Hypothalamus (tissue), 51 donors: Measurements from ENCODE around the gene PI4KA.
"Not testable (repeated sequence)": the region's sequence is repeated elsewhere in the genome, so short reads cannot be mapped to it uniquely, and the experiment has no call there.

ENCODE experiments used
- DNase-seq, 51 donors: peaks; one replicate each; lab custom pipeline; 2025; lab: John Stamatoyannopoulos, UW

PI4KA gene

DNA sequence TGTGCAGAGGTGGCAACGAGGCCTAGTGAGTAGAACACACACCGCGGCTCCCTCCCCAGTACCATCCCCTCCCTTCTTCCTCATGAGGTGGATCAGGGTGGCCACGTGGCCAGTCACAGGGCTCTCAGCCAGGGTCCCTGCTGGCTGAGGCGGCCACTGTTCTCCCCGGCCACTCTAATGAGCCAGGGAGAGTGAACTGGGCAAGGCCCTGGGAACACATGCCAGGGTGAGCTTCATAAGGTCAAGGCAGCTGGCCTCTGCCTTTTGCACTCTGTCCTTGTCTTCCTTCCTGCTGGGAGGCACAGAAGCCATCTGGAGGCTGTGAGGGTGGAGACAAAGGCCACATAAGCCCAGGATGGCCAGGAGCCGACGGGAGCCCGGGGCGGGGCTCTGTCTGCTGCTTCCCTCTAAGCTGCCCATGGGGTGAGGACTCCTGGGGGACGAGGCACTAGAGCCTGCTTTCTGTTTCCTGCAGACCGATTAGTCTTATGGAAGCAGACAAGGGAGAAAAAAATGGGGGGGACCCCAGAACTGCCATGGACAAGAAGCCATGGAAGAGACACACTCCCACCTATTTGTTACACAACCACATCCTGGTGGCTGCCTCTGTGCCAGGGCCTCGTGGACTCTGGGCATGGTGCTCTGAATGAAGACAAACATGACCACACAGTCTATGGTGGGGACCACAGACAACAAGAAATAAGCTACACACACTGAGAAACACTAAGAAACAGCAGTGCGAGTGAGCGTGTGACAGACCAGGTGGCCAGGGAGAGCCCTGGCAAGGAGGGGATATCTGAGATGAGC is 123.1 kb downstream of the PI4KA start:
- not testable (repeated sequence) for DNase-seq

DNA sequence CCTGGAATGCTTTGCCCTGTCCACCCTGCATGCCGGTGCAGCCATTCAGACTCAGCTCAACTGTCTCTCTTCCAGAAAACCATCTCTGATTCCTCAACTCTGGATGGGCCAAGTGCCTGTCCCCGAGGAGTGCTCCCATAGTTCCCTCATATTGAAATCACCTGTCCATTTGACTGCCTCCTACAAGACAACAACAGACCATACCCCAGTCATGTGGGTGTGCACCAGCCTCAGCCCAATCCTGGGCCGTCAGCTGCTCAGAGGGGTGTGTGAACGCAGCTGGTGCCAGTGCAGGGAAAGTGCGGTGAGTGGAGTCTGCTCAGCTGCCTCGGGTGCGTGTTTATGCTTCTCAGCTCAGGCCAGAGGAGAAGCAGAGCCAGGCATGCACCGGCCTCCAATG is 126.2 kb downstream of the PI4KA start:
- not testable (repeated sequence) for DNase-seq

DNA sequence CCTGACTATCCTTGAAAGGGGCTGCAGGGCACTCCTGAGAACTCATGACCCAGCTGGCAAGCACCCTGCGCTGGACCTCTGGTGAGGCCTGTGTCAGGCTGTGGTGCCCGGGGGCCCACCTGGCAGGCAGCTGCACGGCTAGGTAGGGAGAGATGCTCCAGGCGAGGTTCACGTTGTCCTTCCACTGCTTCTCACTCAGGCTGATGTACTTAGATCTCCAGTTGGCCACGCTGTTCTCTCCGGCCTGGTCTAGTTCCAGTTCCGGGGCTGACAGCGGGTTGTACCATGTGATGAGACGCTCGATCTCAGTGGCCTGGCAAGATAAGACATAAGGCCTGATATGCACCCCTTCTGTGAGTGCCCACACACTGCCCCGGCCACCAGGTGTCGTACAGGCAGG is 129.4 kb downstream of the PI4KA start:
- no peak for DNase-seq

DNA sequence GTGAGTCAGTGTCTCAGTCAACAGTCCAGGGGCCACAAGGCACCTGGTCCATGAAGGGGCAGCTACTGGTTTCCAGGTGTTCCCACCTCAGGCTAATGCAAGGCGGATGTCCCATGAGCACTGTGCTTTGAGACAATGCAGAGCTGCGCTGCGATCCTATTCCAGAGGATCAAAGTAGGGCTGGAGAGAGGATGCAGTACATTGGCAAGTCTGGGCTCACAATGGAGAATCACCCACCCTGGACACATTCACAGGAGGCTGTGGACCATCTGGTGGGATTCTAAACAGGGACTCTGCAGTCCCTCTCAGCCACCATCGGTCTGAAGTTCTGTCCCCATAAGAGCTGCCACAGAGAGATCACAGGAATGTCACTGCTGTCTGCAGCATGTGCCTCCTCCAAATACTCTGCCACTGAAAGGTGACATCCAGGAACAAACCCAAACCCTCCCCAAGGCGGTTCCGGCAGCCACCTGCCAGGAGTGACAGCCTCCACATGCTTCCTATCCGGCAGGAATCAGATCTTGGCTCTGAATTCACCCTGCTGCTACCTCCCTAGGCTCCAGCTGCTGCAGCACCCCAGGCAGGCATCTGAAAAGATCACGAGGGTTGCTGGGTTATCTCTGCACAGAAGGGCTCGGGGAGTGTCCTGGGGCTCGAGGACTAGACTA is 130.0 kb downstream of the PI4KA start:
- DNase-seq: no peak

DNA sequence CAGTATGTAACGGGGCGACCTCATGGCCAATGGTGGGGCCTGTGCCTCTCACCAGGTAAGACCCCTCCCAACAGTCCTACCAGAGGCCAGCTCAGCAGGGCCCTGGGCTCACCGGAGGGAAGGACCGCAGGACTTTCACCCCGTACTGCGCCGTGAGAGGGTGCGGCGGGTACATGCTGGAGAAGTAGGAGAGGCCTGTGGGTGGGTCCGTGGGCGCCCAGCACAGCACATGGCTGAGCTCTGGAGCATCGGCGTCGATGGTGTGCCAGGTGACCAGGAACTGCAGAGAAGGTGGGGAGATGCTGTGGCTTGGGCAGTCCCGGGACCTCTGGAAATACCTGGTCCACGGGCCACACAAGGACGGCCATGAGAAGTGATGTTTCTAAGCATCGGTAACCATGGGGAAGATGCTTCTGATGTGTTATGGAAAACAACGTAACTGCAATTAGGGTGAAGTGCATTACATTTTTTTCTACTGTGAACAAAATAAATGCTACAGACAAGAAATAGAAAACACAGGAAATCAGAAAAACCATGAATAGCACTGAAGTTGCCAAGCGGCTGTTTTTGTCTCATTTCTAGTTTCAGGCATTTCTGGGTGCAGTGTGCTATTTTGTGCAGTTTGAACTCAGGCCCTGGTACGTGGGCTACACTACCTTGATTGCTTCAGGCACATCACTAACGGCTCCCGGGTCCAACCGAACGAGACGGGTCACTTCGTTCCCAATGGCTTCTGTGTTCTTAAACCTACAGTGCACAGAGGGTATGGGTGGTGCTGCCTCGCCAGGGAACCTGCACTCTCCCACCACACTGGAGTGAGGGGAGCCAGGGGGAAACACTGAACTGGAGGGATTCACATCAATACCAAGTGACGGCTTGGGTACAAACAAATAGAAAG is 131.2 kb downstream of the PI4KA start:
- no peak for DNase-seq

DNA sequence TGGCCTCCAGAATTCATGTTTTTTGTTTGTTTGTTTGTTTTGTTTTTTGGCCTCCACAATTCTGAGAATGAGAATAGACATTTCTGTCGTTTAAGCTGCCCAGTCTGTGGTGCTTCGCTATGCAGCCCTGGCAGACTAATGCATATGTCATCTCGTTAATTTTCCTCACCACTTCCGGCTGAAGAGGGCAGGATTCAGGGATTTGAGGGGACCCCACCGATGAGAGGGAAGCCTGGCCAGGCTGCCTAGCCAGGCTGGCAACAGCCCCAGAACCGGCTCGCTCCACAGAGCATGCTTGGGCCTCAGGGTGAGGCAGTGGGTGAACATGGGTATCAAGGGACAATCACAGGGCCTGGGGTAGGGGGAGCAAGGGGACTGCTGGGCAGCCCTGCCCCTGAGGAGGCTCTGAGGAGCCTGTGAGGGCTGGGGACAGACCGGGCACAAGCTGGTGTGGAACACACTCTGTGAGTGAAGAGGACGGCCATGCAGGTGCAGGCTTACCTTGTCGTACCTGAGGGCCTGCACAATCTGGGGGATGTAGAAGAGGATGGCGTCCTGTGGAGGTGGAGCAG is 132.5 kb downstream of the PI4KA start:
- DNase-seq: no peak

DNA sequence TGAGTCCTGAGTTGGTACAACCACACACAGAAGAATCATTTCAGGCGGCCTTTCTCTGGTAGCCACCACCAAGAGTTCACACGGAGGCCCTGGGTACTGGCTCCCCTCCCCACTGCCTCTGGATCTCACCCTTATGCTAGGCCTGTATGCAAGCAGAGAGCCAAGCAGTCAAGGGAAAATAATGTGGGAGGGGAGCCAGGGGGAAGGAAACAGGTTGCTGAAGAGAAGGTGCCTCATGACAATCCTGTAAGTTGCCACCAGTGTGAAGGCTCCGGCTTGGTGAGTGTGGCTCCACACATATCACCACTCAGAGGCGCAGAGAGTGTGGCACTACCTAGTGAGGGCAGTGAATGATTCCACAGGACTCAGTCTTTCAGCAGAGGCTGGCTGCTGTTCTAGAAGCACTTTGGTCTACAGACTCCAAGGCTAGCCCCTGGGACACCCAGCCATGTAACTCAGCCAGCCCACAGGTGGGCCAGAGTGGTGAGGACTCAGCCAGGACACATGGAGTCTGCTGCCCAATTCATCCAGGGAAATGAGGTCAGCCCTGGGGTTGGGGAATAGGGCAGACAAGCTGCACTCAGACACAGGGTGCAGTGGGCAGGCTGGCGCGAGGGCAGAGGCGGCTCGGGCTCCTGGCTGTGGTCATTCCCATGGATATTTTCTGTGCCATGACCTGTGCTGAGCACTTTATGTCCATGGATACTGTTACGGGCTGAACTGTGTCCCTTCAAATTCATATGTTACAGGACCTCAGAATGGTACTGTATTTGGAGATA is 133.7 kb downstream of the PI4KA start:
- no peak for DNase-seq

DNA sequence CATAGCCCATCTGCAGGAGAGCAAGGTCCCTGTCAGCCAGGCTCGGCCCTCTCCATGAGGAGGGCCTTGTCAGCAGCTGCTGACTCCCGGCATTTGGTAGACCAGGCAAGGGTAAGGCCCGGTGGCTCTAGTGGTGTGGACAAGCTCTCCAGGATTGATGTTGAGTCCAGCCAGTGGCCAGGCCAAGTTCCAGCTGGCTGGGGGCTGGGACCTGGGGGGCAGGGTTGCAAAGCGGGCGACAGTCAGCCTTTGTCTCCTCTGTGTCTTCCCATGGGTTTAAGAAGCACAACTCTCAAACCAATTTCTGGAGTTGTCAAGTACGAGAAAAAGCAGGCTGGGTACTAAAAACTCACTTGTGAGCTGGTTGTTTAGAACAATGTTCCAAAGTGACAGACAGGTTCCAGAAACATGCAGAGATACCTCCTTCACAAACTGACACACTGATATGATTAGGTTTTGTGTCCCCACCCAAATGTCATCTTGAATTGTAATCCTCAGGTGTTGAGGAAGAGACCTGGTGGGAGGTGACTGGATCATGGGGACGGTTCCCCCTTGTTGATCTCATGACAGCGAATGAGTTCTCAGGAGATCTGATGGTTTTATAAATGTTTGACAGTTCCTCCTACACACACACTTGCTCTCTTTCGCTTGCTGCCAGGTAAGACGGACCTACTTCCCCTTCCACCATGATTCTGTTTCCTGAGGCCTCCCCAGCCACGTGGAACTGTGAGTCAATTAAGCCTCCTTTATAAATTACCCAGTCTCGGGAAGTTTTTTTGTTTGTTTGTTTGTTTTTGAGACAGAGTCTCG is 137.0 kb downstream of the PI4KA start:
- DNase-seq: peak in 4 of 51 donors; percentile 18 to 40 (median 27)

DNA sequence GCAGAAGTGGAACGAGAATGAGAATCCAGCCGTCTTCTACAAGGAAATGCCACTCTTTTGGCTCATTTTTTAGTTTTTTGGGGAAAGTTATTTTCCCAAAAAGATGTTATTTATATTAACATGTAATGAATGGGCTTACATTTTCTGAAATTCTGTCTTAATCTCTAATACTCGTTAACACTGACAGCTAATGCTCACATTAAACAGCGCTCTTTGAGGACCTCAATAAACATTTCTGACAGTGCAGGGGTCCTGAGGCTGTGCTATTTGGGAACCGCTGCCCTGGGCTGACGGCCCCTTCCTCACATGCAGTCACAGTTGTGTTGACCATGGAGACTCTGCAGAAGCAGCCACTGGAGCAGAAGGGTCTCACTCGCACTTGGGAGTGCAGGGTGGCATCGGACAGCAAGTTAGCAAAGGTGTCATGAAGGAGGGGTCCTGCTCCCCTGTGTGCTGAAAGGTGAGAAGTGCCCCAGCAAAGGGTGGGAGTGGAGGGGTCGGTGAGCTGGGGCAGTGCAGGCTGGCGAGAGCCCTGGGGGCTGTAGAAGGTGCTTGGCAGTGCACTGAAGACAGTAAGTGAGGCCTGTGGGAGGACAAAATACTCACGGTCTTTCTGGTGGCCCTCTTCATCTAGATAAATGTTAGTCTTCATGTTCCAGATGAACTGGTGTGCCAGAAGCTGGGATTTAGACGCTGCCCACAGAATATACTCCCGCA is 137.8 kb downstream of the PI4KA start:
- no peak for DNase-seq

DNA sequence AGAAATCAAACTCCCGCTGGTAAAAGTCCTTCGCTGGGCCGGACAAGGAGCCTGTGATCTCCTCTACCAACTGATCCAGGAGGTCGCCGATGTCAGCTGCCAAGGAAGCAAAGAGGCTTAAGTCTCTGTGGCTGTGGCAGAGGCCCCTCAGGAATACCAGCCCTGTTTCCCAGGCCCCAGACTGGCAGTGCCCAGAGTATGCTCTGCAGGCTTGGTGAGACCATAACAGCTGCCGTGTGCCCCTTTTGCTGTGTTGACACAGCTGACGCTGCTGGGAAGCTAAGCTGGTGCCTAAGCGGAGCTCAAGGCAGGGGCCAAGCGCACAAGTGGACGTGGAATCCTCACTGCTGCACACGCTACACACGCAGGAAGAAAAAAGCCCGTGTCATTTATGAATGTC is 139.9 kb downstream of the PI4KA start:
- peak in 2 of 51 donors; percentile 29 to 46 for DNase-seq

DNA sequence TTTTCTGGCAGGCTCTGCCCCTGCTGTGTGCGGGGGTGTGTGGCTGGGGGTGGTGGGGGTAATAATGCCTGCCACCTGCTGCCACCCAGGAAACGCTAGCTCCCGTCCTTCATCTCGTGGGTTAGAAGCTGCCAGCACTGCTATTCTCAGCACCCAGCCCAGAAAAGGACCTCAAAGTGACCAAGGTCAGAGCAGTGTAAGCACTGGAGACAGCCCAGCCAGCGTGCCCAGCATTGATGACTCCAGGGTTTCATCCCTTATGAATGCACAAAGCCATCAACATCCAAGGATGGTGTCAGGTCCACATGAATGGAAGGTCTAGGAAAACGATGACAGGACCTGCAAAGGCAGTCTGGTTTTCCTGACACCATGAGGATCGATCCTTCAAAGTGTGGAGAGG is 140.6 kb downstream of the PI4KA start:
- DNase-seq: not testable (repeated sequence)

DNA sequence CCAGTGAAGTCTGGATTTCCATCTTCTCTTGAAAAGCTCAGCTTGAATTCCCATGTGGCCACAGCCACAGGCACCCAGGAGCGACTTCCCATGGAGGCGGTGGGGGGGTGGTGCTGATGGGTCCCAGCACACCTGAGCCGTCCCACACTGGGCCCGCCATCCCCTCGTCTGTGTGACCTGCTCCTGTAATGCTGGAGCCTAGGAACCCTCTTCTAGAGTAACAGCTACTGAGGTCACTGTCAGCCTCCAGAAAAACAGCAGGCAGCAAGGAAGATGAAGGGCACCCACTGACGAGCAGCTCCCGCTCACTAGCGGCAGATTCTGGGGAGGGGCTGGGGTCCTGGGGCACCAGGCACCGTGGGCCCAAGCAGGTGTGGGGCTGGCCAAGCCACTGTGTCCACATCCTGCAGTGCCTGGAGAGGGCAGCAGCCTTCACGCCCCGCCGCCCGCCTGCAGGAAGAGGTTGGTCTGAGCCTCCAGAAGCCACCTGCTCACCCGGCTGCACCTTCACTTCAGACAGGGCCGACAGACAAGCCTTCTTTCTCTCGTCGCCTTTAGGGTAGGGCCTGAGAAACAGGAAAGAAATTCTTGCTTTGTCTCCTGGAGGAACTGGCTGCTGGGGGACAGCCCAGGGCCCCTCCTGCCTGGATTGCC is 141.3 kb downstream of the PI4KA start:
- DNase-seq: not testable (repeated sequence)

DNA sequence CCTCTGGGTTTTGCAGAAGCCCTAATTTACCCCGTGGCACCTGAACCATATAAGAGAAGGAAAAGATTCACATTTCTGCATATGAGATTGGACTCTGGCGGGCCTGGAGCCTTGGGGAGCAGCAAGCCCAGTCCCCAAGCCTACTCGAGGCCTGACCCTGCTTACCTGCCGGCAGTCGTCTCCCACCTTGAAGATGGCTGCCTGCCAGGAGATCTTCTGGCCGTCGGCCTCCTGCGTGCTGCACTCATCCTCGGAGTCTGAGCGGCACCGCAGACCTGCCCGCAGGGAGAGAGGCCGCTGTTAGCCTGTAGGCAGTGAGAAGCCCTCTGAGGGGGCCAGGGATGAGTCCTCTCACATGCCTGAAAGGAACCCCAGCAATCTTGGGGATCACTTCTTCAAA is 145.5 kb downstream of the PI4KA start:
- DNase-seq: not testable (repeated sequence)

DNA sequence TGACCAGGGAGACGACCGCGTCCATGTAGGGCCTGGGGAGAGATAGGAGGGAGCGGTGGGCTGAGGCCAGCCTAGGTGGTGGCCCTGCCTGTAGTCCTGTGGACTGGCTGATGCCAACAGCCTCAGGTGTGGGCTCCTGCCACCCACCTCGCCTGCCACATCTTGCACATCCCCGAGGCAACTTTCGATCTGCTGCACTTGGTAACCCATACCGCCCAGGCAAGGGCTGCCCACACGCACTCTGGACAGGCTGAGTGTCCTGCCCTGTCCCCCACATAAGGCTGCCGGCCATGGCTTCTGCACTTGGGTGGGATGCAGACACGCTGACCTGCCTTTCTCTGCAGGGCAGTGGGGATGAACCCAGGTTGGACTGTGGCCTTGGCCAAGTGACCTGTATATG is 148.6 kb downstream of the PI4KA start:
- DNase-seq: not testable (repeated sequence)

DNA sequence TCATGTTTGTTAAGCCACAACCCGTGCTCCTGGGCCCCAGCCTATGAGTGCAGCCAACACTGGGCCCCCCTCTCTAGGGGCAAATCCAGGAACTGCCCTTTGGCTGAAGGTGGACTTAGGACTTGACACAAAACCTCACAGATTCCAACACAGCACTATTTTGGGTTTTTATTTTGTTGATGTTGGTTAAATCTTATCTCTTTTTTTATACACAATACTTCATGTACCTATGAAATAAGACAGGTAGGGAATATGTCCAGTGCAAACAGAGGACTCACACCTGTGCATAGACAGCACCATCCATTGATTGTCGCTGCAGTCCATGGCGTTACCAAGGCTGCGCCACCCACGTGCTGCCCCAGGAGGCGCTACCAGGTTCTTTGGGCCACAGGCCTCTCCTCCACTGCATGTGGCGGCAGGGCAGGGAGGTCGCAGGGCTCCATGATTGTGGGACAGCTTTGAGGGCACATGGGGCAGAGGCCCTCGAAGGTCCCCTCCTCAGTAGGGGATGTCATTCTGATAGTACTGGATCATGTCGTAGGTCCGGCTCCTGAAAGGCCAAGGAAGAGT is 151.0 kb downstream of the PI4KA start:
- not testable (repeated sequence) for DNase-seq

DNA sequence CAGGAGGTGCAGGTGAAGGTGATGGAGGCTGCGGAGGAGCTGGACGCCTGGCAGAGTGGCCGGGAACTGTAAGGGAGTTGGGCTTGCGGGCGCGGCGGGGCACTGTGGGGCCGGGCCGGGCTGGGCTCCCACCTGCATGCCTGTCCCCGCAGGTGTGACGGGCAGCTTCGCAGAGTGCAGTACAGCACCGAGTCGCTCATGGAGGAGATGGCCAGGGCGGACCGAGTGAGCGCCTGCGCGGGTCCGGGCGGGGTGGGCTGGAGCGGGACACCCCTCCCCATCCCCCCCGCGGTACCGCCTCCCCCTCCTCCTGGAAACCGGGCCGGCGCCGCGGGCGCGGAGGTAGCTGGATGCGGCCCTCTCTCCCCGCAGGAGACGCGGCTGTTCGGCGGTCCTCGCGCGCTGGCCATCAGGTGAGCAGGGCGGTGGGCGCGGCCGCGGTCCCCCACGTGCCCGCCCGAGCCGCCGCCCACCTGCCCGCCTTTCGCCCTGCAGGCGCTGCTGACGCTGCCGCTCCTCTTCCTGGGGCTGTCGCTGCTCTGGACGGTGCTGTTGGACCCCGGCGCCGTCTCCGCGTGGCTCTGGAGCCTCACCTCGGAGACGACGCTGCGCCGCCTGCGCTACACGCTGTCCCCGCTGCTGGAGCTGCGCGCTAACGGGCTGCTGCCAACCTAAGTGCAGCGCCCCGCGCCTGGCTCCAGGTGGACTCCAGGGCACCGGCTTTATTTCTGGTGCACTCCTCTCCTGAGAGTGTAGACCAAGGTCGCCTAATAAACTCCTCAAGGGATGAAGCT is 154.6 kb downstream of the PI4KA start:
- not testable (repeated sequence) for DNase-seq

DNA sequence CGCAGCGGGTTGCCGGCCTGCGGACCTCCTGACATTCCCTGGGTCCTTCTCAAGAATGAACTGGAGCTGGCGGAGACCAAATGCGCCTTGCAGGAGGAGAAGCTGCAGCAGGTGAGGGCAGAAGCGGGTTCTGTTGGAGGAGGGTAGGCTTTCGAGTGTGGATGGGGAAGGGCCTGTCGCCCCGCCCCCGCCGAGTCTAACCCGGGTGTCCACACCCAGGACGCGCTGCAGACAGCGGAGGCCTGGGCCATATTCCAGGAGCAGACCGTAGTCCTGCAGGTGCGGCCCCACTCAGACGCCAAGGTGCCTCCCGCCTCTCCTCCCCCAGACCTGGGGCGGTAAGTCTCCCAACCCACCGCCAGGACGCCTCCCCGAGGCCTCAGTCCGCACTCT is 155.2 kb downstream of the PI4KA start:
- not testable (repeated sequence) for DNase-seq
